T-helper 2 cell (primary cell): Measurements from ENCODE around the gene KCP.

ENCODE experiments used
- DNase-seq, 5 experiments: peaks; one replicate each; pipeline versions ENCODE4 v3.0.0 to v3.0.0-alpha.2; 2012 to 2022

Gene KCP

DNA sequence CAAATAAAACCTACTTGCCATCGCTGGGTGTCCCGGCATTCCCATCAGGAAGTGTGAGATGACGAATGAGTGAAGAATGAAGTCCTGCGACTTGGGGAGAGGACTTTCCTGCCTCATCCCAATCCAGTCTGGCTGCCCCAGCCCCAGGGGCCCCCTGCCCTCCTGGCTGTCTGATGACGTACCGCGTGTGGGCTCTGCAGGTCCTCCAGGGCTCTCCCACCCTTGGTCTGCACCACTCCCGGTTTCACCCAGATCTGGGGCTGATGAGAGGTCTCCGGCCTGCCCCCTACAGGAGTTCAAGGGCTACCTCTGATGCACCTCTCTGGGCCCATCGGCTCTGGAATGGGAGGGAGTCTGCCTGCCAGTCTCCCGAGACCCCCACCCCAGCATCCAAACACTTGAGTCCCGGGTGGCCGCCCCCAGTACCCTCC lies 38.1 kb downstream of the KCP start:
- no peak for DNase-seq

GRCh38 chr7:128871050-128871449 lies 39.5 kb downstream of the KCP start:
- no peak for DNase-seq

DNA sequence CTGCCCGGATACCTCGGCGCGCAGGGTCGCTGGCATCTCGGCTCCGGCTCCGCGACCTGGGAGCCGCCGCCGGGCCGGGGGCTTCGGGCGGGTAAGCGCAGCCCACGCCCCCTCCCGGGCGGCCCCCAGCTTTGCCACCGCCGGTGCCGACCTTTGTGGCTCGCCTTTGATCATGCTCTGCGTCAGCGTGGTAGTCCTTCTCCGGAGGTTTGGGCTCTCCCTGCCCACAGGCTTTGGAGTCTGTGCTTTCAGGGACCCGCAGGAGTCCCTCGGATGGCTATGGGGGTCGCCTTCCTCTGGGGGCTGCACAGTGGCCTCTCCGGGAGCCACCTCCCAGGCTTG lies 40.6 kb downstream of the KCP start:
- no peak for DNase-seq

GRCh38 chr7:128869138-128869943 lies 41.2 kb downstream of the KCP start:
- DNase-seq: peak in 3 of 5 experiments; percentile 18 to 67 (median 19)

DNA sequence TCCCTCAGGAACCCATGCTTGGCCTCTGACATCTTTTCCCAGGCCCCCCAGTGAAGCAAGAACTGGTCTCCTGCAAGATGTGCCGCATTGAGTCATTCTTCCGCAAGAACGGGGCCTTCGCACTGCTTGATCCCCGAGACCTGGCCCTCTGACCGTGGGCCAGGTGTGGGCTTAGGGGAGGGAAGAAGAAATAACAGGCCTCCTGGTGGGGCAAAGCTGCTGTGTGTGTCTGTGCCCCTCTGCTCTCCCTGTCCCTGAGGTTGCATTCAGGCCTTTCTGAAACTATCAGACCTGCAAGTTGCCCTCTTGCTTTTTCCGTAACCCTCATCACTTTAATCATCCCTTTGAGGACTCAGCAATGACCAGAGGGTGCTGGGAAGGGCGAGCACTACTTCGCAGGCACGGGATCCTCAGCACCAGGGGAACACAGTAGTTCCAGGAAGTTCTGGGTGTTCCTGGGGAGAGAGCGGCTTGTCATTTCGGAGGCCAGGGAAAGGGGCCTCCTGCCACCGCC lies 41.8 kb downstream of the KCP start:
- no peak for DNase-seq

DNA sequence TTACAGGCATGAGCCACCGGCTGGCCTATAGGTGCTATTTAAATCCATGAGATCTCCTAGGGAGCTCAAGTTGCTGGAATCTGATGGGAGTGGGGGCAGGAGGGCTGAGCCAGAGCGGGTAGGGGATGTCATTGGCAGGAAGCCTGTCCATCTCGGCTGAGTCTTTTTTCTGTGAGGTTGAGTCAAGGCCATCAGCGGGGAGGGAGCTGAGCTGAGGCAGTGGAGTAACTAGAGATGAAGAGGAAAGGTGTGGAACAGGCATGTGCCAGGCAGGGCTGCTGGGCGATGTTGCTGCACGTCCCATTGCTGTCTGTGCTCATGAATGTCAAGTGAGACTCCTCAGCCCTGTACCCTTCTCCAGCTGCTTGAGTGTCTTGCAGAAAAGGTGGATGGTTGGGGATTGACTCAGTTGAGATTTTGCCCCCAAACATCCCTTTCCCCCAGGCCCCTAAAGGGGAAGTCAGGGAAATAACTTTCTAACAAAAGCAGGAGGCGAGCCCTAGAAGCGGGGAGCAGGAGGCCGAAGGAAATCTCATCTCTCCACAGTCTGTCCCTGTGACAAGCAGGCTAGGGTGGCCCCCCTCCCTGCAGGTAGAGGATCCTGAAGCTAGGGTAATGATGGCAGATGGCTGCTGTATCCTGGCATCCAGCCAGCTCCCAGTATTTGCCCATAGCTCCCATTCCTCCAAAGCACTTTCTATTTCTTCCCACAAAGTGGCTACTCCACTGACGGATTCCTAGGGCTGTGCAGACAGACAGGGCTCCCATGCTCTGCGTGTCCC lies 42.5 kb downstream of the KCP start:
- no peak for DNase-seq

- DNase-seq: no peak
These were observed 43.3 kb downstream of the KCP start for GRCh38 chr7:128867241-128867640.

DNA sequence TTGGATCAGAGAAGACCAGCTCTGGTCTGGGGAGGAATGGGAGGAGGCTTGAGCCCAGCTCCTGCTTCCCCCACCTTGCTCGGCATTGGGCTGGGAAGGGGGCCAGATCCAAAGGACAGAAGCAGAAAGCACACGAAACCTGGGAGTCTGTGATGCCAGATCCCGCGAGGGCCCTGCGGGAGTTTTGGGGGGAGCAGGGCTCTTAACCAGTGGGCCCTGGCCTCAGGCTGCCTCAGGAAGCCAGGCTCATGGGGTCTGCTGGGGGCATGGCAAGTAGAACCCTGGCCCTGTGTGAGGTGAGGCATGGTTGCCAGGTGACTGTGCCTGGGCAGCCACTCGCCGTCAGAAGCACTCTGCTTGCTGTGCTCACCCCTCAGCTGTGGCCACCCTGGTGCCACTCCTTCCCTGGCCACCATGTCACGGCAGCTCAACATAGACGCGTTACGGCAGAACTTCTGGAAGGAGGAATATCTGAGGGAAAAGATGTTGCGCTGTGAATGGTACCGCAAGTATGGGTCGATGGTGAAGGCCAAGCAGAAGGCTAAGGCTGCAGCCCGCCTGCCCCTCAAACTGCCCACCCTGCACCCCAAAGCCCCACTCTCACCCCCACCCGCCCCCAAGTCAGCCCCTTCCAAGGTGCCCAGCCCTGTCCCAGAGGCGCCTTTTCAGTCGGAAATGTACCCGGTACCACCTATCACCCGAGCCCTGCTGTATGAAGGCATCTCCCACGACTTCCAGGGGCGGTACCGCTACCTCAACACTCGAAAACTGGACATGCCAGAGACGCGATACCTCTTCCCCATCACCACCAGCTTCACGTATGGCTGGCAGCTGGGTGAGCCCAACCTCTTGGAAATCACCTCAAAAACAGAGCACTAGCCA lies 44.3 kb downstream of the KCP start:
- DNase-seq: no peak

DNA sequence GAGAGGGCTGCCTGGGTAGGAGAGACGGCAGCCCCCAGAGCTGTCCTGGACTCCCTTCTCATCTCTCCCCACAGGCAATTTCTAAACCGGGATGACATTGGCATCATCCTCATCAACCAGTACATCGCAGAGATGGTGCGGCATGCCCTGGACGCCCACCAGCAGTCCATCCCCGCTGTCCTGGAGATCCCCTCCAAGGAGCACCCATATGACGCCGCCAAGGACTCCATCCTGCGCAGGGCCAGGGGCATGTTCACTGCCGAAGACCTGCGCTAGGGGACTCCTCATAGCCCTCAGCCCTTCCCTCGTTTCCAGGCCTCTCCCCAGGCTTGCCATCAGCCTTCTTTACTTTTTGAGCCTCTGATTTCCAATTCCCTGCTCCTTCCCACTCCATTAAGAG lies 45.2 kb downstream of the KCP start:
- DNase-seq: no peak

DNA sequence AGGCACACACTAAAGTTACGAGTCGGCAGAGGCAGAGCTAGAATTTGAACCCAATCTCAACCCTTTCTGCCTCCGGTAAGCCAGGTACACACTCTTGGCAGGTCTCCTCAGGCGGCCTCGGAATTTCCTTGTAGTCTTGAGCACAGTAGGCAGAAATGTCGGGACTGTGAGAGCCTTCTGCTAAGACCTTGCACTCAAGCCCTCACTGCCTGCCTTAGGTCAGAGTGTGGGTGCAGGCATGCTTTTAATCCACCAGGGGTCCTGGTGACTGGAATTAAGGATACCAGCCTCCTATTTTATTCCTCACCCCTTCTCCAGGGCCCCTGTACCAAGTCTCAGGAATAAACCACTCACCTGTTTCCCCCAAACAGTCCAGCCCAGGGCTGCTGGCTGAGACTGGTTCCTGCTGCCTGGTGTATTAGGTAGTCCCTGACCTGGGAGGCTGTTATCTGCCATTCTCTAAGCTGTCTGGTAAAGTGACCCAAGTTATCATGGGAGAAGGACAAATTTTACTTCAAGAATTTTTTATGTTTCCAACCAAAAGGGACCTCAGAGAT lies 47.0 kb downstream of the KCP start:
- peak in 2 of 5 experiments; percentile 31 to 73 for DNase-seq

GRCh38 chr7:128862571-128863432 lies 47.7 kb downstream of the KCP start, which contains the start of gene ATP6V1F:
TSS of gene ATP6V1F (plus strand) at chr7:128862856. CDS start at chr7:128862905, 49 bp downstream.
- peak; percentile 97 to 99 (median 98) for DNase-seq

DNA sequence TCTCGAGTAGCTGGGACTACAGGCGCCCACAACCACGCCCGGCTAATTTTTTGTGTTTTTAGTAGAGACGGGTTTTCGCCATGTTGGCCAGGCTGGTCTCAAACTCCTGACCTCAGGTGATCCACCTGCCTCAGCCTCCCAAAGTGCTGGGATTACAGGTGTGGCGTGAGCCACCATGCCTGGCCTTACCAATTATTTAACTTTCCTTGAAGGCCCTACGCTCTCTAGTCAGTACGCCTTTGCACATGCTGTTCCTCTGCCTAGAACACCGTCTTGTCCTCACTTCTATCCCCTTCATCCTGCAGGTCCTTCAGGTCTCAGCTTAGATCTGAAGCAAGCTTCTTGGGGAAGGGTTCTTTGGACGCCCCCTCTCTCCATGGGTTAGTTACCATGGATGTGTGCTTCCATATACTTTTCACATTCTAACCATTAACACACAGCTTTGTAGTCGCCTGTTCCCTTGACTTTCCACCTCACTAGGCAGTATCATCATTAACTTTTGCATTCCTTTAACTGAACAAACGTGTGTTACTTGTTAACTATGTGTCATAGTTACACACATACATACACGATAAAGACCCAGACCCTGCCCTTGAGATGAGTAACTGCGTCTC lies 48.4 kb downstream of the KCP start:
- DNase-seq: no peak

DNA sequence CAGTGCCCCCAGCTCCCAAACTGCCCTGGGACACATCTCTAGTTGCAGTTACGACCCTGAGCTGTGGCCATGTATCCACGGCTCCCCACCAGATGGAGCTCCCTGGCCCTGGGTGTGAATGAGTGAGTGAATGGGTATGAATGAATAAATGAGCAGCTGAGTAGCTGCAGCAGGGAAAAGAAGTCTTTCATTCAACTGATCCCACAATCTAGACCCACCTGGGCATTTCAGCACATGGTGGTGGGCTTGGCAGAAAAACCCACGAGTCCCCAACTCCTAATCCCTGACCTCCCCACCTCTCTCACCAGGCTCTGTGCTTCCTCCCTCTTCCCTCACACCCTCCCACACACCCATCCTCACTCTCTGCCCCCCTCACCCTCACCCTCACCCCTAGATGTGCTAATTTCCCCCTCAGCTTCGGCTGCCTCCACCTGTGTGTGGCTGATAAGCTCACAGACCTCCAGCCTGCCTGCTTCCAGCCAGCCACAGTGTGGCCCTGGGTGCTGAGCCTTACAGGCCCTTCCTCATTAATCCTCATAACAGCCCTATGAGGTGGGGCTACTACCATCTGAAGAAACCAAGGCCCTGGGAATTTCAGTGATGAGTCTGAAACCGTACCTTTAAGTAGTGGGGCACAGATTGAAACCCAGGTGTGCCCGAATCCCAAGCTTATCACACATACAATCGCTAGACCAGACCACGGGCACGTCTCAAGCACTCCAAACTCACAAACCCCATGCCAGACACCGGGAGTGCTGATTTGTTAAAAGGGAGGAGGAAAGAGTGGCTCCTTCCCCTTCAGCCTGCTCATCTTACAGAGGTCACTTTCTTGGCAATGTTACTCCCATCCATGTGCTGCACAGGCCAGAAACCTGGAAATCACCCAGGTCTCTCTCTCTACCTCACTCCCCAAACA lies 50.1 kb downstream of the KCP start:
- no peak for DNase-seq

- DNase-seq: no peak
These were observed 51.0 kb downstream of the KCP start for GRCh38 chr7:128859232-128860157.

DNA sequence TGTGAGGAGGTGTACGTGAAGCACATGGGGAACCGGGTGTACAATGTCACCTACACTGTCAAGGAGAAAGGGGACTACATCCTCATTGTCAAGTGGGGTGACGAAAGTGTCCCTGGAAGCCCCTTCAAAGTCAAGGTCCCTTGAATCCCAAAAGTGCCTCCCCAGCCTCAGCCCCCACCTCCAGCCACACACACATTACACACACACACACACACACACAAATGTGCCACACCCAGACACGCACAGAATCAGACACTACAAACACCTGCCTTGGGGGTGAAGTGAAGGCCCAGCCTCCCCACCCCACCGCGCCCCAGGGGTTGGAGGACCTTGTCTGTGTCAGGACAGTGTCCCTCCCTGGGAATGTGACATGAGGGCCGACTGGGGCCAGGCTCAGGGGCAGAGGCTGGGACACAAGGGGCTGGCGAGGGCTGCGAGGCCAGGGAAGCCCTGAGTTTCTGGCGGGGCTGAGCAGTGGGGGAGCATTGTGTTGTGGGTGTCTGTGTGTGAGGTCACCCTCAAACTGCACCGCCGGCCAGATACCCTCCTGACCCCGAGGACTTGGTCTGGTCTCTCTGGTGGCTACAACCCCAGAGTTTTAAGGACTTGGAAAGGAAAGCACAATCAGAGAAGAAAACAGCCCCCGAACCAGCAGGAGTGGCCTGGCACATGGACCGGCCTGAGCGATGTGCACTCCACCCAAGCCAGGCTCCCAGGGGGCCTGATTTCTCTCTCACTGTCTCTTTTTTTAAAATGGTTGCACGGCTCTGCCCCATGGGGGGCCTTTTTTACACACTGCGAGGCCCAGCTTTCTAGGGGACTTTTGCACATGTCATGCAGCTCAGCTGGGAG lies 51.9 kb downstream of the KCP start:
- DNase-seq: no peak

GRCh38 chr7:128856001-128856718 lies 54.3 kb downstream of the KCP start:
- no peak for DNase-seq

DNA sequence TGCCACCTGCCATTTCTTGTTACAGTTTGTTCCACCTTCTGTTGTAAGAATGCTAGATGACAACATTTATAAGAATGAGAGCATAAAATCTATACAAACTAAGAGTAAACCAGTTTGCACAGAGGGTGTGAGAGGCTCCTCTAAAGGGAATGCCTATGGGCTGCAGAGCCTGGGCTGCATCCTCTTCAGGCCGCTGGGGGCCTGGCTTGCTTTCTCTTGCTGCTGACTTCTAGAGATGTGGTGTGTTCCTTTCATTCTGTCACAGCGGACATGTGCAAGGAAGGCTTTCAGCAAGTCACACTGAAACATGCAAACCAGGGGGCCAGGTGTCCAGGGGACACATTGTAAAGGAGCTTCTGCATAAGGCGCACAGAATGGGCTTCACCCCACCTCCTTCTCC lies 55.0 kb downstream of the KCP start:
- DNase-seq: no peak
